ENCODE results near the gene SLC7A4. TPM values are rescaled to one million over a fixed set of nuclear protein-coding genes. Genes with fewer than 3 reads are reported as not detected.

Gene SLC7A4
- polyA plus RNA-seq, 1 donor: 0.81 TPM

- no peak for DNase-seq (ENCODE audit: low read depth)
Observed at GRCh38 chr22:20986365-20986764, 46.0 kb downstream of the SLC7A4 start.

GRCh38 chr22:20985720-20986119 is 46.6 kb downstream of the SLC7A4 start:
- DNase-seq (ENCODE audit: low read depth): no peak

GRCh38 chr22:20983081-20983771 is 49.1 kb downstream of the SLC7A4 start:
- no peak for DNase-seq (ENCODE audit: low read depth)

GRCh38 chr22:20982563-20982882 is 49.8 kb downstream of the SLC7A4 start:
- no peak for DNase-seq (ENCODE audit: low read depth)

GRCh38 chr22:20981787-20982562 is 50.4 kb downstream of the SLC7A4 start, which contains the start of gene LZTR1:
TSS of gene LZTR1 (plus strand) at chr22:20982297. CDS start at chr22:20982372, 75 bp downstream.
- DNase-seq (ENCODE audit: low read depth): peak; percentile 64

GRCh38 chr22:20980938-20981722 is 51.2 kb downstream of the SLC7A4 start:
- DNase-seq (ENCODE audit: low read depth): no peak

GRCh38 chr22:20980523-20980922 is 51.8 kb downstream of the SLC7A4 start:
- no peak for DNase-seq (ENCODE audit: low read depth)

GRCh38 chr22:20979940-20980453 is 52.4 kb downstream of the SLC7A4 start:
- no peak for DNase-seq (ENCODE audit: low read depth)

- DNase-seq (ENCODE audit: low read depth): no peak
Observed at GRCh38 chr22:20979243-20979809, 53.0 kb downstream of the SLC7A4 start.

Other genes starting within 250 kb of the SLC7A4 start
- 30.3 TPM for gene PI4KA, start 173.8 kb downstream of the SLC7A4 start, polyA plus RNA-seq (ENCODE audit: insufficient read length)
- 18.0 TPM for gene SNAP29, start 173.6 kb downstream of the SLC7A4 start, polyA plus RNA-seq (ENCODE audit: insufficient read length)
- 41.5 TPM for gene CRKL, start 115.2 kb downstream of the SLC7A4 start, polyA plus RNA-seq (ENCODE audit: insufficient read length)
- gene AIFM3, start 65.3 kb downstream of the SLC7A4 start, polyA plus RNA-seq (ENCODE audit: insufficient read length): 0.19 TPM
- 32.6 TPM for gene LZTR1, start 50.3 kb downstream of the SLC7A4 start, polyA plus RNA-seq (ENCODE audit: insufficient read length)
- 15.5 TPM for gene THAP7, start 30.4 kb downstream of the SLC7A4 start, polyA plus RNA-seq (ENCODE audit: insufficient read length)
- gene P2RX6, start 17.4 kb downstream of the SLC7A4 start, polyA plus RNA-seq (ENCODE audit: insufficient read length): 26.5 TPM
- gene LRRC74B, start 13.4 kb upstream of the SLC7A4 start, polyA plus RNA-seq (ENCODE audit: insufficient read length): 0.18 TPM

All from forelimb muscle (tissue), 1 donor.